Measurements from ENCODE around the gene CD300LF.
A peak's percentile ranks its signal among the peaks of the same experiment; 100 is the strongest.

Gene CD300LF

DNA sequence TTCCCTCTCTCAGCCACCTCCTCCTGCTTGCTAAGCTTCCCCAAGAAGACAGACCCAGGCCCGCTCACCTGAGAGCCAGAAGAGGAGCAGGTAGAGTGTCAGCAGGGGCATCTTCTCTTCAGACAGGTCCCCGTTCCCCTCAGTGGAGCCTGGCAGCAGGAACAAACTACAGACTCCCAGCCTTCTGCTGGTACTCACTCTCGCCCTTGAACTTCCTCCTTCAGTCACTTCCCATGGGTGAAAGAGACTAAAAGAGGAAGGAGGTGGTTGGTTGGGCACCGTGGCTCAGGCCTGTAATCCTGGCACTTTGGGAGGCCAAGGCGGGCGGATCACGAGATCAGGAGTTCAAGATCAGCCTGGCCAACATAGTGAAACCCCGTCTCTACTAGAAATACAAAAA is at the start of gene CD300LF:
Gene CD300LF, minus strand, starts transcription at position 168 of the 400 bp plus-strand sequence. Its CDS starts 57 bp downstream, at position 111.
- H3K4me2 ChIP-seq (ENCODE audit: insufficient read depth, low read length) = no peak within 1 kb of the TSS
- no peak for ATAC-seq (ENCODE audit: insufficient read depth, low read depth)

DNA sequence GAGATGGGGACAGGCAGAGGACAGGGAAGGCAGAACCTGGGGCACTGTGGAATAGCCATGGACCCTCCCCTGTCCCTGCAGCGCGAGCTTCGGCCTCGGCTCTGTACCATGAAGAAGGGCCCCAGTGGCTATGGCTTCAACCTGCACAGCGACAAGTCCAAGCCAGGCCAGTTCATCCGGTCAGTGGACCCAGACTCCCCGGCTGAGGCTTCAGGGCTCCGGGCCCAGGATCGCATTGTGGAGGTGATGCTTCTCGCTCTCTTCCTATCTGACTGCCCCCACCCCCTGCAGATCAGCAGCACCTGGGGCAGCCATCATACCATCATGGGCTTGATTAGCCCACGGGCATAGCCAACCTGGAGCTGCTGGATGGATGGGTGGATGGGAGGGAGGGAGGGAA is 49.2 kb upstream of the CD300LF start:
- TF ChIP-seq EZH2 (IDR thresholded peaks at IDR 0.05; ENCODE audit: borderline replicate concordance, low read depth, low read length, severe bottlenecking) (no peak), CTCF (IDR thresholded peaks at IDR 0.05; ENCODE audit: borderline replicate concordance, extremely low read depth, low read length, poor library complexity, severe bottlenecking) (no peak)
- peaks cover 73% of the 10 kb centered on the region for H3K36me3 ChIP-seq (ENCODE audit: insufficient read depth, low read length)
- no peaks in the 10 kb centered on the region for H3K9me3 ChIP-seq (ENCODE audit: insufficient read depth, low read length, severe bottlenecking)
- no peak overlapping the region for H3K4me3 ChIP-seq (ENCODE audit: low read depth in 1 of 2, low read length in 2 of 2)
- no peak for ATAC-seq (ENCODE audit: insufficient read depth, low read depth)
- H3K79me2 ChIP-seq (ENCODE audit: insufficient read depth, low read length) = peaks cover 89% of the 10 kb centered on the region
- DNase-seq = no peak
- H3K27me3 ChIP-seq (ENCODE audit: insufficient read depth, low read length, poor library complexity) = no peaks in the 10 kb centered on the region
- peaks cover 82% of the 10 kb centered on the region for H4K20me1 ChIP-seq (ENCODE audit: insufficient read depth, low read length)
- H3K27ac ChIP-seq (ENCODE audit: low read length) = no peak overlapping the region
- no peak overlapping the region for H2AFZ ChIP-seq (ENCODE audit: low read depth, low read length)
- no peak overlapping the region for H3K4me2 ChIP-seq (ENCODE audit: insufficient read depth, low read length)
- H3K9ac ChIP-seq (ENCODE audit: low read depth, low read length) = no peak overlapping the region
- H3K4me1 ChIP-seq (ENCODE audit: insufficient read depth, low read length) = peaks cover 40% of the 10 kb centered on the region

More for the DNA sequence above, at the start of gene CD300LF:
- Histone ChIP-seq H3K9me3 (ENCODE audit: insufficient read depth, low read length, severe bottlenecking) (no peaks in the 10 kb centered on the region), H4K20me1 (ENCODE audit: insufficient read depth, low read length) (no peaks in the 10 kb centered on the region), H3K27ac (ENCODE audit: low read length) (no peak within 1 kb of the TSS), H3K79me2 (ENCODE audit: insufficient read depth, low read length) (no peaks in the 10 kb centered on the region), H3K9ac (ENCODE audit: low read depth, low read length) (no peak within 1 kb of the TSS), H3K4me3 (ENCODE audit: low read depth in 1 of 2, low read length in 2 of 2) (no peak within 1 kb of the TSS), H3K36me3 (ENCODE audit: insufficient read depth, low read length) (no peaks in the 10 kb centered on the region), H2AFZ (ENCODE audit: low read depth, low read length) (no peak within 1 kb of the TSS), H3K4me1 (ENCODE audit: insufficient read depth, low read length) (no peaks in the 10 kb centered on the region), H3K27me3 (ENCODE audit: insufficient read depth, low read length, poor library complexity) (peaks cover 16% of the 10 kb centered on the region)
- TF ChIP-seq CTCF (IDR thresholded peaks at IDR 0.05; ENCODE audit: borderline replicate concordance, extremely low read depth, low read length, poor library complexity, severe bottlenecking) (no peak), EZH2 (IDR thresholded peaks at IDR 0.05; ENCODE audit: borderline replicate concordance, low read depth, low read length, severe bottlenecking) (no peak)
- no peak for DNase-seq

- Histone ChIP-seq H3K9ac (ENCODE audit: low read depth, low read length) (no peak overlapping the region), H3K4me3 (ENCODE audit: low read depth in 1 of 2, low read length in 2 of 2) (no peak overlapping the region), H3K36me3 (ENCODE audit: insufficient read depth, low read length) (peaks cover 73% of the 10 kb centered on the region), H3K9me3 (ENCODE audit: insufficient read depth, low read length, severe bottlenecking) (no peaks in the 10 kb centered on the region), H3K27ac (ENCODE audit: low read length) (0 out of 2 replicates have a peak overlapping the region, but pooled peaks have one; percentile 12), H3K4me2 (ENCODE audit: insufficient read depth, low read length) (no peak overlapping the region), H2AFZ (ENCODE audit: low read depth, low read length) (no peak overlapping the region), H4K20me1 (ENCODE audit: insufficient read depth, low read length) (peaks cover 84% of the 10 kb centered on the region), H3K4me1 (ENCODE audit: insufficient read depth, low read length) (peaks cover 45% of the 10 kb centered on the region), H3K27me3 (ENCODE audit: insufficient read depth, low read length, poor library complexity) (no peaks in the 10 kb centered on the region), H3K79me2 (ENCODE audit: insufficient read depth, low read length) (peaks cover 92% of the 10 kb centered on the region)
- DNase-seq (no peak), ATAC-seq (ENCODE audit: insufficient read depth, low read depth) (no peak)
- no peak for TF ChIP-seq CTCF (IDR thresholded peaks at IDR 0.05; ENCODE audit: borderline replicate concordance, extremely low read depth, low read length, poor library complexity, severe bottlenecking)
- TF ChIP-seq EZH2 (IDR thresholded peaks at IDR 0.05; ENCODE audit: borderline replicate concordance, low read depth, low read length, severe bottlenecking) = no peak
Observed at GRCh38 chr17:74761419-74761818, 48.7 kb upstream of the CD300LF start.
